Upper lobe of right lung (tissue), 1 donor: ENCODE measurements around the gene PLCB1. TPM values are rescaled to one million over a fixed set of nuclear protein-coding genes. Genes with fewer than 3 reads are reported as not detected.

Experiments used
- ATAC-seq: fragments of 200-7000 bp; cut with Tn5 transposase; one replicate; pipeline ENCODE4 v1.9.1; 2020; ENCODE audit warnings: mild to moderate bottlenecking, moderate library complexity
- DNase-seq: peaks from one replicate; pipeline ENCODE4 v3.0.0-alpha.2; 2020
- H3K27ac ChIP-seq: fragments of 200-600 bp; one replicate; pipeline ENCODE4 v1.8.0; 2022
- H3K27me3 ChIP-seq: fragments of 200-600 bp; one replicate; pipeline ENCODE4 v1.8.0; 2022; ENCODE audit warnings: mild to moderate bottlenecking
- H3K36me3 ChIP-seq: fragments of 200-600 bp; one replicate; pipeline ENCODE4 v1.8.0; 2022
- H3K4me1 ChIP-seq: fragments of 200-600 bp; one replicate; pipeline ENCODE4 v1.8.0; 2022
- H3K4me3 ChIP-seq: fragments of 200-600 bp; one replicate; pipeline ENCODE4 v1.8.0; 2022; ENCODE audit warnings: mild to moderate bottlenecking
- H3K9me3 ChIP-seq: fragments of 200-600 bp; one replicate; pipeline ENCODE4 v1.8.0; 2022
- CTCF ChIP-seq: fragments of 200-600 bp; IDR thresholded peaks from one replicate; pipeline ENCODE4 v1.8.0; 2022; ENCODE audit warnings: antibody characterized with exemption
- intact Hi-C: fragments of 100-400 bp; cut with DNase I; formaldehyde crosslinking; loops from one replicate; pipeline ENCODE4 v1.11.0; 2022
- total RNA-seq: library from RNA; stranded (reverse); fragmentation: NEBNext Ultra II Directional; extraction: Animal tissue kit (Norgen Biotek cat#: 25700); gene quantifications from one replicate; pipeline ENCODE4 v1.2.1, GENCODE V29; 2021
- donor health status: DM: no; HTN: yes; CAD: no; lungs with severe emphysema.

The PLCB1 gene
- total RNA-seq, 1 donor from 2014 or later, result 12.4 TPM

GRCh38 chr20:8657664-8658063, 525.6 kb downstream of the PLCB1 start:
- TF ChIP-seq CTCF, result no peak
- Histone ChIP-seq H3K27me3 (no peaks in the 10 kb centered on the region), H3K4me3 (no peak overlapping the region), H3K9me3 (no peaks in the 10 kb centered on the region), H3K27ac (no peak overlapping the region), H3K36me3 (no peaks in the 10 kb centered on the region), H3K4me1 (no peaks in the 10 kb centered on the region)
- no peak for ATAC-seq
- no peak for DNase-seq
- intact Hi-C loops, result no loop called here

- DNase-seq, result no peak
- ATAC-seq, result no peak
- H3K36me3 ChIP-seq, result no peaks in the 10 kb centered on the region
- no peak for TF ChIP-seq CTCF
- no peaks in the 10 kb centered on the region for H3K9me3 ChIP-seq
- H3K27me3 ChIP-seq, result no peaks in the 10 kb centered on the region
- H3K4me1 ChIP-seq, result no peaks in the 10 kb centered on the region
- H3K27ac ChIP-seq, result no peak overlapping the region
- intact Hi-C loops, result no loop called here
- H3K4me3 ChIP-seq, result no peak overlapping the region
Observed at GRCh38 chr20:8658103-8658502, 526.0 kb downstream of the PLCB1 start.

GRCh38 chr20:8661229-8661952, 529.3 kb downstream of the PLCB1 start:
- no peak for ATAC-seq

GRCh38 chr20:8662433-8662954, 530.4 kb downstream of the PLCB1 start:
- H3K27me3 ChIP-seq, result no peaks in the 10 kb centered on the region
- no peak overlapping the region for H3K4me3 ChIP-seq
- no peaks in the 10 kb centered on the region for H3K4me1 ChIP-seq
- TF ChIP-seq CTCF, result no peak
- H3K36me3 ChIP-seq, result no peaks in the 10 kb centered on the region
- no peaks in the 10 kb centered on the region for H3K9me3 ChIP-seq
- DNase-seq, result no peak
- no peak overlapping the region for H3K27ac ChIP-seq
- no peak for ATAC-seq
- intact Hi-C loops, result no loop called here

More at GRCh38 chr20:8661229-8661952, 529.3 kb downstream of the PLCB1 start:
- H3K36me3 ChIP-seq, result no peaks in the 10 kb centered on the region
- H3K9me3 ChIP-seq, result no peaks in the 10 kb centered on the region
- TF ChIP-seq CTCF, result no peak
- no peak overlapping the region for H3K27ac ChIP-seq
- no peaks in the 10 kb centered on the region for H3K4me1 ChIP-seq
- no peak for DNase-seq
- intact Hi-C loops, result no loop called here
- H3K27me3 ChIP-seq, result no peaks in the 10 kb centered on the region
- no peak overlapping the region for H3K4me3 ChIP-seq

- H3K4me3 ChIP-seq, result no peak overlapping the region
- H3K9me3 ChIP-seq, result no peaks in the 10 kb centered on the region
- ATAC-seq (no peak), DNase-seq (no peak)
- H3K27ac ChIP-seq, result no peak overlapping the region
- no peaks in the 10 kb centered on the region for H3K4me1 ChIP-seq
- H3K36me3 ChIP-seq, result no peaks in the 10 kb centered on the region
- intact Hi-C loops, result no loop called here
- no peak for TF ChIP-seq CTCF
- H3K27me3 ChIP-seq, result no peaks in the 10 kb centered on the region
Observed at GRCh38 chr20:8663424-8663823, 531.4 kb downstream of the PLCB1 start.
